Ascending aorta (tissue), 2 donors: ENCODE results near the gene CMIP. TPM values are rescaled to one million over a fixed set of nuclear protein-coding genes. Genes with fewer than 3 reads are reported as not detected.
"Not testable (repeated sequence)": the region's sequence is repeated elsewhere in the genome, so short reads cannot be mapped to it uniquely, and the experiment has no call there.

Experiments used
- DNase-seq, 2 donors: peaks; one replicate each; pipeline ENCODE4 v3.0.0-alpha.2; 2019; ENCODE audit warnings: low spot score in 2 of 2
- H3K27ac ChIP-seq, 2 donors: fragments of 200-600 bp; sonication (generic); one replicate each; pipeline ENCODE4 v1.5.1; 2016 to 2017; ENCODE audit warnings: mild to moderate bottlenecking in 1 of 2
- H3K27me3 ChIP-seq: fragments of 200-600 bp; sonication (generic); one replicate; pipeline ENCODE4 v1.5.1; 2017
- H3K36me3 ChIP-seq, 2 donors: fragments of 200-600 bp; sonication (generic); one replicate each; pipeline ENCODE4 v1.5.1; 2016
- H3K4me1 ChIP-seq, 2 donors: fragments of 200-600 bp; sonication (generic); one replicate each; pipeline ENCODE4 v1.5.1; 2016 to 2017; ENCODE audit warnings: mild to moderate bottlenecking in 1 of 2
- H3K4me3 ChIP-seq, 2 donors: fragments of 200-600 bp; sonication (generic); one replicate each; pipeline ENCODE4 v1.5.1; 2016 to 2017; ENCODE audit warnings: mild to moderate bottlenecking in 1 of 2
- H3K9me3 ChIP-seq, 2 donors: fragments of 200-600 bp; sonication (generic); one replicate each; pipeline ENCODE4 v1.5.1; 2016
- intact Hi-C: fragments of 100-400 bp; cut with DNase I; formaldehyde crosslinking; loops from one replicate; pipeline ENCODE4 v1.15.1; 2023
- total RNA-seq: library from RNA; depleted of rRNA; stranded (reverse); fragments of >200 nt; gene quantifications from one replicate; pipeline ENCODE4 v1.1.0, GENCODE V29; 2016
- TF ChIP-seq, protein P1 (sequence below), 3 experiments: fragments of 200-600 bp in 2 of 3; fragments of 450-650 bp in 1 of 3; sonication (generic) in 2 of 3; IDR thresholded peaks; one replicate each; pipeline ENCODE4 v1.5.1; 2016 to 2019; ENCODE audit warnings: antibody characterized with exemption in 3 of 3, mild to moderate bottlenecking in 1 of 3, moderate library complexity in 1 of 3

Gene CMIP
- total RNA-seq, 1 donor from 2014 or later, result 110 TPM

DNA sequence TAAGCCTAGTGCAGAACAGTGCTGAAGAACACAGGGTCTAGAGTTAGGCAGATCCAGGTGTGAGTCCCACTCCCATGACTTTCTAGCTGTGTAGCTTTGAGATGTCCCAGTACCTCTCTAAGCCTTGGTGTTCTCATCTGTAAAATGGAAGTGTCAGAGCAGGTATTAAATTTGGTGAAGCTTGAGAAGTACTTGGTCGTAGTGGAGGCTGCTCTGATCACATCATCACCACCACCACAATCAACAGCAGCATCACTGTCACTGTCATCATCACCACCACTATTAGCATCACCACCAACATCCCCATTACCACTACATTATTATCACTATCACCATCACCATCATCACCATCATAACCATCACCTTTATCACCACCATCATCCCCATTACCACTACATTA is 132.1 kb downstream of the CMIP start:
- no peak overlapping the region for H3K4me3 ChIP-seq

DNA sequence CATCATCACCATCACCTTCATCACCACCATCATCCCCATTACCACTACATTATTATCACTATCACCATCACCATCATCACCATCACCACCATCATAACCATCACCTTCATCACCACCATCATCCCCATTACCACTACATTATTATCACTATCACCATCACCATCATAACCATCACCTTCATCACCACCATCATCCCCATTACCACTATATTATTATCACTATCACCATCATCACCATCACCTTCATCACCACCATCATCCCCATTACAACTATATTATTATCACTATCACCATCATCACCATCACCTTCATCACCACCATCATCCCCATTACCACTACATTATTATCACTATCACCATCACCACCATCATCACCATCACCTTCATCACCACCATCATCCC is 132.7 kb downstream of the CMIP start:
- H3K27ac ChIP-seq, H3K27me3 ChIP-seq, H3K36me3 ChIP-seq, intact Hi-C loops, DNase-seq, H3K9me3 ChIP-seq, H3K4me1 ChIP-seq, H3K4me3 ChIP-seq: not testable (repeated sequence)

More for the DNA sequence above, 132.1 kb downstream of the CMIP start:
- Histone ChIP-seq H3K27ac (no peak overlapping the region), H3K36me3 (no peaks in the 10 kb centered on the region), H3K9me3 (no peaks in the 10 kb centered on the region), H3K4me1 (peaks cover 0 to 4% of the 10 kb centered on the region in 2 donors), H3K27me3 (no peaks in the 10 kb centered on the region)
- intact Hi-C loops, result no loop called here
- TF ChIP-seq, protein P1, sequence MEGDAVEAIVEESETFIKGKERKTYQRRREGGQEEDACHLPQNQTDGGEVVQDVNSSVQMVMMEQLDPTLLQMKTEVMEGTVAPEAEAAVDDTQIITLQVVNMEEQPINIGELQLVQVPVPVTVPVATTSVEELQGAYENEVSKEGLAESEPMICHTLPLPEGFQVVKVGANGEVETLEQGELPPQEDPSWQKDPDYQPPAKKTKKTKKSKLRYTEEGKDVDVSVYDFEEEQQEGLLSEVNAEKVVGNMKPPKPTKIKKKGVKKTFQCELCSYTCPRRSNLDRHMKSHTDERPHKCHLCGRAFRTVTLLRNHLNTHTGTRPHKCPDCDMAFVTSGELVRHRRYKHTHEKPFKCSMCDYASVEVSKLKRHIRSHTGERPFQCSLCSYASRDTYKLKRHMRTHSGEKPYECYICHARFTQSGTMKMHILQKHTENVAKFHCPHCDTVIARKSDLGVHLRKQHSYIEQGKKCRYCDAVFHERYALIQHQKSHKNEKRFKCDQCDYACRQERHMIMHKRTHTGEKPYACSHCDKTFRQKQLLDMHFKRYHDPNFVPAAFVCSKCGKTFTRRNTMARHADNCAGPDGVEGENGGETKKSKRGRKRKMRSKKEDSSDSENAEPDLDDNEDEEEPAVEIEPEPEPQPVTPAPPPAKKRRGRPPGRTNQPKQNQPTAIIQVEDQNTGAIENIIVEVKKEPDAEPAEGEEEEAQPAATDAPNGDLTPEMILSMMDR (IDR thresholded peaks at IDR 0.05), result no peak
- no peak for DNase-seq

DNA sequence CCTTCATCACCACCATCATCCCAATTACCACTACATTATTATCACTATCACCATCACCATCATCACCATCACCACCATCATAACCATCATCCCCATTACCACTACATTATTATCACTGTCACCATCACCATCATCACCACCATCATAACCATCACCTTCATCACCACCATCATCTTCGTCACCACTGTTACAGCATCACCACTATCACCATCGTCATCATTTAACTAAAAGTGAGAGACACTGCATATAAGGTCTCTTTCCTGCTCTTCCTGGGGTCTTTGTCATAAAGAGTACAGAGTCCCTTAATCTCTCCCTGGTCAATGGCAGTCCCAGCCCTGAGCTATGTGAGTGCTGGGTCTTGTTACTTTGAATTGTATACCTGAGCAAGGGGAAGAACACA is 133.5 kb downstream of the CMIP start:
- no peaks in the 10 kb centered on the region for H3K9me3 ChIP-seq
- intact Hi-C loops, result no loop called here
- no peaks in the 10 kb centered on the region for H3K27me3 ChIP-seq
- no peak for DNase-seq
- TF ChIP-seq, protein P1 (IDR thresholded peaks at IDR 0.05), result no peak
- H3K27ac ChIP-seq, result no peak overlapping the region
- peaks cover 0 to 4% of the 10 kb centered on the region in 2 donors for H3K4me1 ChIP-seq
- no peak overlapping the region for H3K4me3 ChIP-seq
- H3K36me3 ChIP-seq, result no peaks in the 10 kb centered on the region

DNA sequence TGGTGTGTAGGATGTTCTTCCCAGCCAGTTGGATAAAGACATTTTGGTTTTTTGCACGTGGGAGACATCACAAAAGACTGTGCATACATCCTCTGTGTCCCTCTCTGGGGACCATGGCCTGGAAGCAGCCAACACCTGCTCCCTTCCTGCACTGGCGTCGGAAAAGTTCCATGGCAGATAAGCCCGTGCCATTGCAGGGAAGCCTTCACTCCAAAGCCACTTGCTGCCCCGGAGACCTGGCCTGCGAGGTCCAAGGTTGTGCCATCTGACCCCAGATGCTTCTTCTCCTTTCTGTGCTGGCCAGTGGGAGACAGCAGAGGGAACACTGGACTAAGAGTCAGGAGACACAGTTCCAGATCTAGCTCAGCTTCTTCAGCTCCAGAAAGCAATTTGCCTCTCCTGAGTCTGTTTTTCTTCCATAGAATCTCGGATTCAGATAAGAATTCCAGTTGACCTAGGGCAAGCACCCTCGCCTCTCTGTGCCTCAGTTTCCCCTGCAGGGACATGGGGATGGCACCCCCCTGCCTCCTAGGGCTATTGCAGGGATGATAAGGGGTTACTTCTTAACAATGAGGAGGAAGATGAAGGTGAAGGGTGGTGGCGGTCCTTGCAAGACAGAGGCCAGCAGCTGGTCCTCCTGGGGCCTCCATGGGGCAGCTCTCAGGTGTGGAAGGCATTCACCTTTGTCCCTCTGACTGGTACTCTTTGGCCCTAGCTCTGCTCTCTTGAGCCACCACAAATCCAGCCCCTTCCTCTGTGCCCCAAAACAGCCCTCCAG is 134.2 kb downstream of the CMIP start:
- Histone ChIP-seq H3K27me3 (no peaks in the 10 kb centered on the region), H3K4me3 (no peak overlapping the region), H3K4me1 (peaks cover 0 to 4% of the 10 kb centered on the region in 2 donors), H3K27ac (no peak overlapping the region), H3K9me3 (no peaks in the 10 kb centered on the region), H3K36me3 (no peaks in the 10 kb centered on the region)
- intact Hi-C loops, result no loop called here
- DNase-seq, result no peak
- TF ChIP-seq, protein P1 (IDR thresholded peaks at IDR 0.05), result no peak

DNA sequence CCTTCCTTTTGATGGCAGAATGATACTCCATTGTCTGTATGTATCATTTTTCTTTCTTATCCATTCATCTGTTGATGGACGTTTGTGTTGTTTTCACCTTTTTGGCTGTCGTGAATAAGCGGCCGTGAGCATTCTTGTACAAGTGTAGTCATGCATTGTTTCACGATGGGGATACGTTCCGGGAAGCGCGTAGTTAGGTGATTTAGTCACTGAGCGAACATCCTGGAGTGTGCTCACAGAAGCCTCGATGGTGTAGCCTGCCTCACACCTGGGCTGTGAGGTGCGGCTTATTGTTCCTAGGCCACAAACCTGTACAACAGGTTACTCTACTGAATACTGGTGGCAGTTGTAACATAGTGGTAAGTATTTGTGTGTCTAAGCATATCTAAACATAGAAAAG is 136.5 kb downstream of the CMIP start:
- intact Hi-C loops, result no loop called here
- no peaks in the 10 kb centered on the region for H3K4me1 ChIP-seq

More for the DNA sequence above, 136.5 kb downstream of the CMIP start:
- Histone ChIP-seq H3K36me3 (no peaks in the 10 kb centered on the region), H3K27me3 (no peaks in the 10 kb centered on the region), H3K4me3 (no peak overlapping the region), H3K9me3 (no peaks in the 10 kb centered on the region), H3K27ac (no peak overlapping the region)
- TF ChIP-seq, protein P1 (IDR thresholded peaks at IDR 0.05), result no peak
- DNase-seq, result no peak
